OCI-LY3 (cell line): ENCODE measurements around the gene PPEF2.

Experiments used
- H2AFZ ChIP-seq: fragments of 200-600, 300-600 bp; shearing (Covaris generic); 2 replicates; pipeline ENCODE4 v1.6.0; 2014; ENCODE audit warnings: antibody characterized with exemption, low read depth, low read length
- H3K27ac ChIP-seq: fragments of 200-600, 300-600 bp; sonication (generic); 2 replicates; pipeline ENCODE4 v1.5.1; 2014; ENCODE audit warnings: mild to moderate bottlenecking, low read length, moderate library complexity, mixed read lengths
- H3K27me3 ChIP-seq: fragments of 200-600, 300-600 bp; sonication (generic); 2 replicates; pipeline ENCODE4 v1.6.1; 2014; ENCODE audit warnings: low read depth, low read length, mixed read lengths
- H3K36me3 ChIP-seq: fragments of 200-600, 300-600 bp; sonication (generic); replicated peaks from 2 replicates; pipeline ENCODE3; 2014; ENCODE audit warnings: low read depth, low read length, mixed read lengths
- H3K4me1 ChIP-seq: fragments of 300-600, 200-600 bp; sonication (generic); 2 replicates; pipeline ENCODE4 v1.6.1; 2014; ENCODE audit warnings: low read length, mixed read lengths
- H3K4me2 ChIP-seq: fragments of 200-600, 300-600 bp; sonication (generic); 2 replicates; pipeline ENCODE4 v1.6.1; 2014; ENCODE audit warnings: low read length, mixed read lengths
- H3K4me3 ChIP-seq: fragments of 300-600, 200-600 bp; sonication (generic); 2 replicates; pipeline ENCODE4 v1.5.1; 2014; ENCODE audit warnings: antibody characterized with exemption, mild to moderate bottlenecking, low read length, moderate library complexity
- H3K79me2 ChIP-seq: fragments of 300-600, 200-600 bp; shearing (Covaris generic); 2 replicates; pipeline ENCODE4 v1.6.1; 2014; ENCODE audit warnings: mild to moderate bottlenecking, low read length, mixed read lengths
- H3K9ac ChIP-seq: fragments of 300-600, 200-600 bp; shearing (Covaris generic); 2 replicates; pipeline ENCODE4 v1.6.0; 2014; ENCODE audit warnings: mild to moderate bottlenecking, low read length, moderate library complexity
- H3K9me3 ChIP-seq: fragments of 200-600, 300-600 bp; shearing (Covaris generic); 2 replicates; pipeline ENCODE4 v1.6.1; 2014; ENCODE audit warnings: low read length, mixed read lengths; ENCODE audit not compliant: insufficient read depth
- H4K20me1 ChIP-seq: fragments of 200-600, 300-600 bp; sonication (generic); 2 replicates; pipeline ENCODE4 v1.6.1; 2016; ENCODE audit warnings: low read length, mixed read lengths; ENCODE audit not compliant: insufficient read depth
- CTCF ChIP-seq: fragments of 200-600, 300-600 bp; sonication (generic); IDR thresholded peaks from 2 replicates; pipeline ENCODE4 v1.5.1; 2014; ENCODE audit warnings: antibody characterized with exemption, low read length, low read depth
- EZH2phosphoT487 ChIP-seq: fragments of 200-600 bp; shearing (Covaris generic); IDR thresholded peaks from 2 replicates; pipeline ENCODE4 v1.6.1; 2018; ENCODE audit warnings: antibody characterized with exemption, mixed run types, low read depth

PPEF2 gene

GRCh38 chr4:75841641-75842520 lies 60.4 kb downstream of the PPEF2 start:
- no peak for TF ChIP-seq EZH2phosphoT487
- no peak for TF ChIP-seq CTCF
- H3K4me1 ChIP-seq, result no peaks in the 10 kb centered on the region
- no peaks in the 10 kb centered on the region for H3K36me3 ChIP-seq
- no peak overlapping the region for H3K4me3 ChIP-seq
- H3K4me2 ChIP-seq, result no peak overlapping the region
- no peak overlapping the region for H3K27ac ChIP-seq
- H3K9ac ChIP-seq, result no peak overlapping the region
- H3K9me3 ChIP-seq, result no peaks in the 10 kb centered on the region
- no peaks in the 10 kb centered on the region for H3K79me2 ChIP-seq
- no peak overlapping the region for H2AFZ ChIP-seq
- H4K20me1 ChIP-seq, result no peaks in the 10 kb centered on the region
- no peaks in the 10 kb centered on the region for H3K27me3 ChIP-seq

- peaks cover 13% of the 10 kb centered on the region for H3K4me1 ChIP-seq
- no peak for TF ChIP-seq CTCF
- no peak for TF ChIP-seq EZH2phosphoT487
- H3K27ac ChIP-seq, result no peak overlapping the region
- no peak overlapping the region for H2AFZ ChIP-seq
- H3K27me3 ChIP-seq, result no peaks in the 10 kb centered on the region
- H3K9ac ChIP-seq, result no peak overlapping the region
- H4K20me1 ChIP-seq, result no peaks in the 10 kb centered on the region
- no peak overlapping the region for H3K4me2 ChIP-seq
- H3K4me3 ChIP-seq, result no peak overlapping the region
- no peaks in the 10 kb centered on the region for H3K9me3 ChIP-seq
- no peaks in the 10 kb centered on the region for H3K79me2 ChIP-seq
- no peaks in the 10 kb centered on the region for H3K36me3 ChIP-seq
These were observed 67.5 kb downstream of the PPEF2 start for GRCh38 chr4:75834772-75835154.

- H3K4me3 ChIP-seq, result no peak overlapping the region
- H3K4me1 ChIP-seq, result peaks cover 13% of the 10 kb centered on the region
- H3K27me3 ChIP-seq, result no peaks in the 10 kb centered on the region
- TF ChIP-seq CTCF (no peak), EZH2phosphoT487 (no peak)
- no peaks in the 10 kb centered on the region for H3K9me3 ChIP-seq
- no peak overlapping the region for H3K4me2 ChIP-seq
- no peaks in the 10 kb centered on the region for H4K20me1 ChIP-seq
- no peak overlapping the region for H3K9ac ChIP-seq
- no peaks in the 10 kb centered on the region for H3K79me2 ChIP-seq
- H3K36me3 ChIP-seq, result no peaks in the 10 kb centered on the region
- H3K27ac ChIP-seq, result no peak overlapping the region
- no peak overlapping the region; the same call in 1 of the 2 replicates for H2AFZ ChIP-seq
These were observed 68.0 kb downstream of the PPEF2 start for GRCh38 chr4:75834095-75834771.

GRCh38 chr4:75831856-75832405 lies 70.3 kb downstream of the PPEF2 start:
- Histone ChIP-seq H3K4me3 (no peak overlapping the region), H3K27ac (no peak overlapping the region), H3K79me2 (no peaks in the 10 kb centered on the region), H3K4me1 (peaks cover 13% of the 10 kb centered on the region), H3K36me3 (no peaks in the 10 kb centered on the region), H3K27me3 (no peaks in the 10 kb centered on the region), H3K9ac (no peak overlapping the region), H3K4me2 (peak overlapping the region; percentile 10), H4K20me1 (no peaks in the 10 kb centered on the region), H2AFZ (peak overlapping the region; percentile 58), H3K9me3 (no peaks in the 10 kb centered on the region)
- TF ChIP-seq EZH2phosphoT487 (no peak), CTCF (no peak)
